Ovary (tissue), 3 donors: ENCODE measurements around the gene BCAR3.

ENCODE experiments used
- CTCF ChIP-seq, 3 donors: fragments of 450-650 bp in 2 of 3; fragments of 200-600 bp in 1 of 3; IDR thresholded peaks; one replicate each; pipeline versions ENCODE4 v1.5.1 to v1.8.0; 2016 to 2022; ENCODE audit warnings: antibody characterized with exemption in 3 of 3, mild to moderate bottlenecking in 1 of 3
- POLR2A ChIP-seq: fragments of 450-650 bp; IDR thresholded peaks from one replicate; pipeline ENCODE4 v1.6.1; 2017; ENCODE audit warnings: antibody characterized with exemption, mild to moderate bottlenecking, moderate library complexity
- donor health status: DM: no; HTN: no; CAD: no.

- TF ChIP-seq POLR2A (no peak), CTCF (IDR thresholded peaks at IDR 0.05) (no peak)
Observed at GRCh38 chr1:93600663-93601062, 81.0 kb downstream of the BCAR3 start.
